IPS-15b (cell line): ENCODE data around the gene LRWD1.

ENCODE experiments used
- H3K27me3 ChIP-seq: one replicate; pipeline ENCODE4 v1.6.1; 2013; ENCODE audit warnings: low read length; ENCODE audit not compliant: control insufficient read depth, insufficient read depth
- H3K36me3 ChIP-seq: one replicate; pipeline ENCODE4 v1.6.1; 2013; ENCODE audit warnings: low read length; ENCODE audit not compliant: control insufficient read depth, insufficient read depth
- H3K4me1 ChIP-seq: one replicate; pipeline ENCODE4 v1.6.1; 2013; ENCODE audit warnings: mild to moderate bottlenecking, low read length; ENCODE audit not compliant: control insufficient read depth, insufficient read depth
- H3K4me3 ChIP-seq: one replicate; pipeline ENCODE4 v1.5.1; 2013; ENCODE audit warnings: low read depth, low read length
- H3K9ac ChIP-seq: one replicate; pipeline ENCODE4 v1.6.1; 2013; ENCODE audit warnings: low read depth, mild to moderate bottlenecking, low read length
- H3K9me3 ChIP-seq: one replicate; pipeline ENCODE4 v1.6.1; 2013; ENCODE audit warnings: mild to moderate bottlenecking, low read length; ENCODE audit not compliant: control insufficient read depth, insufficient read depth

LRWD1 gene

GRCh38 chr7:102464577-102465280, at the start of gene LRWD1, which contains the start of gene ALKBH4:
Gene LRWD1, plus strand, starts transcription at chr7:102464984. Its CDS starts 97 bp downstream, at chr7:102465081.
Gene ALKBH4, minus strand, starts transcription at chr7:102464863. Its CDS starts 27 bp downstream, at chr7:102464836.
- H3K4me3 ChIP-seq: peak within 1 kb of the TSS; percentile 99
- H3K9me3 ChIP-seq: no peaks in the 10 kb centered on the region
- peak within 1 kb of the TSS; percentile 97 for H3K9ac ChIP-seq
- peaks cover 12% of the 10 kb centered on the region for H3K36me3 ChIP-seq
- H3K27me3 ChIP-seq: no peaks in the 10 kb centered on the region
- H3K4me1 ChIP-seq: peaks cover 2% of the 10 kb centered on the region

- Histone ChIP-seq H3K9me3 (no peaks in the 10 kb centered on the region), H3K36me3 (peaks cover 8% of the 10 kb centered on the region), H3K27me3 (no peaks in the 10 kb centered on the region), H3K4me1 (no peaks in the 10 kb centered on the region), H3K9ac (no peak overlapping the region), H3K4me3 (no peak overlapping the region)
Measured at GRCh38 chr7:102415685-102416225, 49.0 kb upstream of the LRWD1 start.

GRCh38 chr7:102416406-102416805, 48.4 kb upstream of the LRWD1 start:
- Histone ChIP-seq H3K9ac (no peak overlapping the region), H3K27me3 (no peaks in the 10 kb centered on the region), H3K4me3 (no peak overlapping the region), H3K9me3 (no peaks in the 10 kb centered on the region), H3K36me3 (peaks cover 8% of the 10 kb centered on the region), H3K4me1 (no peaks in the 10 kb centered on the region)

DNA sequence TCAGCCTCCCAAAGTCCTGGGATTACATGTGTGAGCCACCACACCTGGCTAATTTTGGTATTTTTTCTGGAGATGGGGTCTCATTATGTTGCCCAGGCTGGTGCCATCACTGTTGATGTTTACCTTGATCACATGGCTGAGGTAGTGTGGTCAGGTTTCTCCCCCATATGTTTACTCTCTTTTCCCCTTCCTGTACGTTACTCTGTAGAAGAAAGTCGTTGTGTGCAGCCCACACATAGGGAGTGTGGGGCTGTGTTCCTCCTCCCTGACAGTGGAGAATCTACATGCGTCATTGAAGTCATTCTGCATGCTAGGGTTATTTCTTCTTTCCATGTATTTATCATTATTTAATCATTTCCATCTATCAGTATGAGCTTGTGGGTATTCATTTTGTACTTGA, 47.7 kb upstream of the LRWD1 start:
- Histone ChIP-seq H3K9me3 (no peaks in the 10 kb centered on the region), H3K4me1 (no peaks in the 10 kb centered on the region), H3K4me3 (no peak overlapping the region), H3K9ac (no peak overlapping the region), H3K27me3 (no peaks in the 10 kb centered on the region), H3K36me3 (peaks cover 8% of the 10 kb centered on the region)

DNA sequence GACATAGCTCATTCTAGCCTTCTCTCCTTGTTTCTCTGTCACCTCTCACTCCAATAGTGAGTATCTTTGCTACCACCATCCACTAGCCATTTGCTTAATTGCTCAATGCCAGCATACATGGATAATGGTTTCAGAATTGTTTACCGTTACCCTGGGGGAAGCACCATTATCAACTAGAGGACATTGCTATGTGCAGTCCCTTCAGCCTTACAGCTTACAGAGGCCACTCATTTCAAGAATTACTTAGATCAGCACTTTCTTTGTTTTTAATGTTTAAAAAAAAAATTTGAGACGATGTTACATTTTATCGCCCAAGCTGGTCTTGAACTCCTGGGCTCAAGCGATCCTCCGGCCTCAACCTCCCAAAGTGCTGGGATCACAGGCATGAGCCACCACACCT, 46.2 kb upstream of the LRWD1 start:
- Histone ChIP-seq H3K4me3 (no peak overlapping the region), H3K9ac (no peak overlapping the region), H3K36me3 (peaks cover 8% of the 10 kb centered on the region), H3K9me3 (no peaks in the 10 kb centered on the region), H3K27me3 (no peaks in the 10 kb centered on the region), H3K4me1 (no peaks in the 10 kb centered on the region)

- Histone ChIP-seq H3K4me1 (peaks cover 5% of the 10 kb centered on the region), H3K9me3 (no peaks in the 10 kb centered on the region), H3K27me3 (no peaks in the 10 kb centered on the region), H3K4me3 (no peak overlapping the region), H3K9ac (no peak overlapping the region), H3K36me3 (peaks cover 14% of the 10 kb centered on the region)
Measured at GRCh38 chr7:102421706-102422240, 43.0 kb upstream of the LRWD1 start.

DNA sequence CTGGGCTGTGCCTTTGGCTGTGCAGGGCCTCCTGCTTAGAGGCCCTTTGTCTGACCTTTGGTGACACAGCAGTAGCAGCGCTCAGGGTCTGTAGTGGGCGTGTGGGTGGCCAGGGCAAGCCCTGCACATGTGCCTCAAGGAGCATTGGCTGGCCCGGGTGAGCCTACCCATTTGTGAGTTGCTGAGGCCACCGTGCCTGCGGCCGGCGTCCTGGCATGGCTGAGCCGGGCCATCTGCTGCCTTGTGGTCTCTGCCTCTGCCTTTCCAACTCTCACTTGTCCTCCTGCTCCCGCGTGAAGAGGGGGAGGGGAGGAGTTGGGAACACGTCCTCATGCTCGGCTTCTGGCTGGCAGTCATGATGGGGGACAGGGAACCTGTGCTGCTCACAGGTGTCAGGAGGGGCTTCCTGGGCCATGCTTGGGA, 40.6 kb upstream of the LRWD1 start:
- H3K9ac ChIP-seq: peak overlapping the region; percentile 49
- H3K9me3 ChIP-seq: no peaks in the 10 kb centered on the region
- H3K36me3 ChIP-seq: peaks cover 15% of the 10 kb centered on the region
- no peaks in the 10 kb centered on the region for H3K27me3 ChIP-seq
- H3K4me3 ChIP-seq: no peak overlapping the region
- H3K4me1 ChIP-seq: peaks cover 5% of the 10 kb centered on the region

DNA sequence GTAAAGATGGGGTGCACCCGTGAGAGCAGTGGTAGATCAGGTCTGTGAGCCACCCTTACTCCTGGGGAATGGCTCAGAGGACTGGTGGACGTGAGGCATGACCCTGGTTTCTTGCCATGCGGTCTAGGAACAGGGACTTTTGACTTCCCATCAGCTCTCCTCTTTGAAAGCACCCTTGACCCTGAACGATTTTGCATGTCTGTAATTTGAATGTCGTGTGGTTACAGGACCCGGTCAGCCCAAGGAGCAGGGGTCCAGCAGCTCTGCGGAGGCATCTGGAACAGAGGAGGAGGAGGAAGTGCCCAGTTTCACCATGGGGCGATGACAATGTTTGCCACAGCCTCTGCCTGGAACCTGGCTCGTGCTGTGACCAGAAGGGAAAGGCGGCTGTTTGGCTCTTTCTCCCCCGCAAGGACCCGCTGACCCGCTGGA, 40.0 kb upstream of the LRWD1 start:
- H3K27me3 ChIP-seq: no peaks in the 10 kb centered on the region
- peaks cover 5% of the 10 kb centered on the region for H3K4me1 ChIP-seq
- H3K36me3 ChIP-seq: peaks cover 15% of the 10 kb centered on the region
- peak overlapping the region; percentile 49 for H3K9ac ChIP-seq
- H3K4me3 ChIP-seq: no peak overlapping the region
- H3K9me3 ChIP-seq: no peaks in the 10 kb centered on the region

GRCh38 chr7:102425639-102426267, 39.0 kb upstream of the LRWD1 start:
- H3K9ac ChIP-seq: no peak overlapping the region
- H3K4me3 ChIP-seq: no peak overlapping the region
- H3K9me3 ChIP-seq: no peaks in the 10 kb centered on the region
- no peaks in the 10 kb centered on the region for H3K27me3 ChIP-seq
- peaks cover 5% of the 10 kb centered on the region for H3K4me1 ChIP-seq
- peaks cover 15% of the 10 kb centered on the region for H3K36me3 ChIP-seq

DNA sequence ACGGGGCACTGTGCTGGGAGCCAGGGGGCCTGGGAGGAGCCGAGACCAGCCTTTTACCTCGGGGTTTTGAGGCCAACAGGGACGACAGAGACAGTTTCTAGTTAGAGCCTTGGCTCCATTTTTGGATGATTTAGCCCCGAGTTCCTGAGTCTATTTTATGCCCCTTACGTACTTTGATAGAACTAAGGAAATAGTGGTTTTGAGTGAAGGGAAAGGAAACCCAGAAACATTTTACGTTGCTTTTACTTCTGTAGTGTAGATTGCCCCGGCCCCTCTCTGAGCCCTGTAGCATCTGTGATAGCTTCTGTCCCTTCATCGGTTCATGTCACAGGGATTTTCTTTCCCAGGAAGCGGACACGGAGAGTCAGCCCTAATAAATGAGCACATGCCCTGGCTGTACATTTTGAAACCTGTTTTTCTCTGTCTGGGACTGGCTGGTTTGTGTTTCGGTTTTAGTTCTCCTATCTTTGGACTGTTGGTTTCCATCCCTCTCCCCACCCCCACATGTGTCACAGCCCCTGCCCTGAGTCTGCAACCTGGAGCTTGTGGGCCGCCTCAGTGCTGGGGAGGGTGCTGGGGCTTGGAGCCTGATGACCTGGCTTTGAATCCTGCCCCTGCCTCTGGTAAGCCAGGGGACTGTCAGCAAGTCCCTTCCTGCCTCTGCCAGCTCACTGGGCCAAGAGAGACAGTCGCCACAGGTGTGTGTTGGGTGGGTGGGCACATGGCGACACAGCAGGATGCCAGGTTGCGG, 38.3 kb upstream of the LRWD1 start:
- Histone ChIP-seq H3K36me3 (peaks cover 15% of the 10 kb centered on the region), H3K9ac (no peak overlapping the region), H3K27me3 (no peaks in the 10 kb centered on the region), H3K4me1 (peaks cover 5% of the 10 kb centered on the region), H3K9me3 (no peaks in the 10 kb centered on the region), H3K4me3 (no peak overlapping the region)

DNA sequence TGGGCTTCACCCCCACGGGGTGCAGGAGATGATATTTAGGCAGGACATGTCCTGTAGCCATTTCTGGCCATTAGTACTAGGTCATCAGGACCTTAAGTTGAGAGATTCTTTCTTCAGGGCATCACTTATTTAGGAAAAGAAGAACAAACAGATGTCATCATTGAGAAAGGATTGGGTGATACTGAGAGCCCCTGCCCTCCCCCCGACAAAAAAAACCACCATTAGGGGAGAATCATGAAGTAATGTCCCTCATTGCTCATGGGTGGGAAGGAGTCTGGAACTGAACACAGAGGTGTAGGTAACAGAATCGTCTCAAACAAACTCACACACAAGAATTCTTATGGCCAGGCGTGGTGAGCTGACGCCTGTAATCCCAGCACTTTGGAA, 37.8 kb upstream of the LRWD1 start:
- no peak overlapping the region for H3K9ac ChIP-seq

More for the DNA sequence above, 37.8 kb upstream of the LRWD1 start:
- Histone ChIP-seq H3K4me1 (peaks cover 5% of the 10 kb centered on the region), H3K27me3 (no peaks in the 10 kb centered on the region), H3K36me3 (peaks cover 15% of the 10 kb centered on the region), H3K9me3 (no peaks in the 10 kb centered on the region), H3K4me3 (no peak overlapping the region)
